ENCODE data around the gene CLDN5.

DNA sequence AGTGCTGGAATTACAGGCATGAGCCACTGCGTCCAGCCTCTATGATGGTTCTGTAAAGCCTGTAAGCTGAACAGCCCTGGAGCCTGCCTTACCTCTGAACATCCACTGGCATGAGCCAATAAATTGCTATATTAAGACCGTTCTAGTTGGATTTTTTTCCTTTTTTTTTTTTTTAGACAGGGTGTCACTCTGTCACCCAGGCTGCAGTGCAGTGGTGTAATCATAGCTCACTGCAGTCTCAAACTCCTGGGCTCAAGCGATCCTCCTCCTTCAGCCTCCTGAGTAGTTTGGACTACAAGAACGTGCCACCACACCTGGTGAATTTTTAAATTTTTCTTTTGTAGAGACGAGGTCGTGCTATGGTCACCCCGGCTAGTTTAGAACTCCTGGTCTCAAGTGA lies 26.2 kb upstream of the CLDN5 start:
- TF ChIP-seq GATA2 (IDR thresholded peaks at IDR 0.05; ENCODE audit: low read depth, low read length) = no peak
- TF ChIP-seq GATA3 (IDR thresholded peaks at IDR 0.05; ENCODE audit: low read depth, low read length) = no peak
